Measurements from ENCODE around the gene ENG.

ENG gene

DNA sequence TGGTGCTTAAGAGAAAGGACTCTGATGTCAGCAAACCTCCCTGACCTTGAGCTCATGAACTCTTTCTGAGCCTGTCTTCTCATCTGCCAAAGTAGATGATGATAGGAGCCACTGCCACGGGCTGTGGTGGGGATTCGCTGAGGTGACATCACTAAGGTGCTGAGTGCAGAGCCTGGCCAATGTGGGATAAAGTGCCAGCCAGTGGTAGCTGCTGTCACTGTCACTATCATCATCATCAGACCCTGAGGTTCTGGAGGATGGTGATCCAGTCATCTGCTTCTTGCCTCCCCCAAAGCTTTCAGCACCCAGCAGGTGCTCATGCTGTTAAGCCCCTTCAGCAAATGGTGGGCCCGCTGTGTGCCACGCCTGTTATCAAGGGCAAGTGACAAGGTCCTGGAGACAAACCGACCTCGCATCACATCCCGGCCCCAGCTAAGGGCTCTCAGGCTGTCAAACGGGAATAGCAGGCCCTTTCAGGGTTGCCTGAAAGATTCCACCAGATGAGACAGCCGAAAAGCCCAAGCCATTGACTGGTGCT lies 45.4 kb downstream of the ENG start:
- TF ChIP-seq ZFX (IDR thresholded peaks at IDR 0.05; ENCODE audit: borderline replicate concordance) (no peak), CTCF (IDR thresholded peaks at IDR 0.05) (no peak)
- H3K27ac ChIP-seq = 0 out of 2 replicates have a peak overlapping the region, but pooled peaks have one; percentile 36

- TF ChIP-seq CTCF (IDR thresholded peaks at IDR 0.05) (no peak), ZFX (IDR thresholded peaks at IDR 0.05; ENCODE audit: borderline replicate concordance) (no peak)
- H3K27ac ChIP-seq = no peak overlapping the region
Measured at GRCh38 chr9:127808347-127809001, 46.0 kb downstream of the ENG start.

- TF ChIP-seq CTCF (IDR thresholded peaks at IDR 0.05) (no peak), ZFX (IDR thresholded peaks at IDR 0.05; ENCODE audit: borderline replicate concordance) (no peak)
- H3K27ac ChIP-seq = no peak overlapping the region
Measured at GRCh38 chr9:127806871-127807270, 47.6 kb downstream of the ENG start.

DNA sequence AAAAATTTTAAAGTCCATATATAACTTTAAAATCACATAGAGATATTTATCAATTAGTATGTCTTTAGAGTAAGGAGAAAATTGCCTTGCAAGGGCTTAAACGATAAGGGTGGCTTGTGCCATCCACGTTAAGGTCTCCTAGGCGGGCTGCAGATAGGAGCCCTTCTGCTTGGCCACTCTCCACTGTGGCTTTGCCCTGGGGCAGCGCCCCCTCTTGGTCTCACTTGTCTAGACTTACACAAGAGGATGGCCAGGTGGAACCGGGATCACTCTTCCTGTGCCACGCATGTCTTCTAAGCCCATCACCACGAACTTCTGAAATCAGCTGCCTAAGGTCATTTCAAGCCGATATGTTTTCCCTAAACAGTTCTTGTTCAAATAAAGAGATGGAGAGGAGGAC lies 48.8 kb downstream of the ENG start:
- peak; percentile 52 for TF ChIP-seq CTCF (IDR thresholded peaks at IDR 0.05)
- no peak for TF ChIP-seq ZFX (IDR thresholded peaks at IDR 0.05; ENCODE audit: borderline replicate concordance)
- H3K27ac ChIP-seq = no peak overlapping the region

DNA sequence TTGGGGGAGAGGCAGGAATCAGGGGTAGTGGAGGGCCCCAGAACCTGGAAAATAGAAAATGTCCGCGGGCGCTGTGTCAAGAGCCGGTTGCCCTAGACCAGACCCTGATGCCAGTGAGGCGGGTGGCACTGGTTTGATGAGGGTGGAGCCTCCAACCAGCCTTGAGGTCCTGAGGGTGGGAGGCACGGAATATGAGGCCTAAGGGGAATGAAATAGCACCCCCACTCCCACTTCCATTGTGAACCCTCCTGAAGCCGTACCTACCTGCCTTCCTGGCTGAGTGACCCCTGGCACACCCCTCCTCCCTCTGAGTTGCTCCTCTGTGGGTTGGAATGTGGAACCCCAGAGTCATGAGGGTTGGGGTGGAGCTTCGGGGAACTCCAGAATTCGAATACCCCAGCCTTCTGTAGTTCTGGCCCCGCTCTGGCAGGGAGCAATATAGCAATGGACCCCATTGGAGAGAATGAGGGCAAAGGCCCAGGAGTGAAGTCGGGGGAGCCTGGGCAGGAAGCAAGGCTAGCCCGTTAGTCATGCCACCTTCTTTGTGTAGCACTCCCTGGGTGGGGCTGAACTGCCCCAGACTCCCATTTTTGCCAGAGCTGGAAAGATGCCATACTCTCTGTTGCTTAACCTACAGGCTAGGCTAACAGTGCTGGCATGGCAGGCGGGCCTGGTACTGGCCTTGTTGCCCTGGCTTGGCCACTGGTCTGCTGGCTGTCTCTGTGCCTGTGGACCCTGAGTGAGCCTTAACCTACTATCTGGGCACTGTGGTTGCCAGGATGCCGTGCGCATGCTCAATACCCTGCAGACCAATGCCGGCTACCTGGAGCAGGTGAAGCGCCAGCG lies 50.7 kb downstream of the ENG start:
- TF ChIP-seq CTCF (IDR thresholded peaks at IDR 0.05) (no peak), ZFX (IDR thresholded peaks at IDR 0.05; ENCODE audit: borderline replicate concordance) (no peak)
- peak overlapping the region; percentile 85 for H3K27ac ChIP-seq

GRCh38 chr9:127802576-127803443 lies 51.6 kb downstream of the ENG start, which contains the start of gene FPGS:
TSS of gene FPGS (plus strand) at chr9:127802882. CDS start at chr9:127802925, 43 bp downstream.
- peak within 1 kb of the TSS; percentile 85 for H3K27ac ChIP-seq
- TF ChIP-seq CTCF (IDR thresholded peaks at IDR 0.05) (no peak), ZFX (IDR thresholded peaks at IDR 0.05; ENCODE audit: borderline replicate concordance) (no peak)
